ENCODE data around the gene CTNNA1.
A peak's percentile ranks its signal among the peaks of the same experiment; 100 is the strongest.

The CTNNA1 gene

DNA sequence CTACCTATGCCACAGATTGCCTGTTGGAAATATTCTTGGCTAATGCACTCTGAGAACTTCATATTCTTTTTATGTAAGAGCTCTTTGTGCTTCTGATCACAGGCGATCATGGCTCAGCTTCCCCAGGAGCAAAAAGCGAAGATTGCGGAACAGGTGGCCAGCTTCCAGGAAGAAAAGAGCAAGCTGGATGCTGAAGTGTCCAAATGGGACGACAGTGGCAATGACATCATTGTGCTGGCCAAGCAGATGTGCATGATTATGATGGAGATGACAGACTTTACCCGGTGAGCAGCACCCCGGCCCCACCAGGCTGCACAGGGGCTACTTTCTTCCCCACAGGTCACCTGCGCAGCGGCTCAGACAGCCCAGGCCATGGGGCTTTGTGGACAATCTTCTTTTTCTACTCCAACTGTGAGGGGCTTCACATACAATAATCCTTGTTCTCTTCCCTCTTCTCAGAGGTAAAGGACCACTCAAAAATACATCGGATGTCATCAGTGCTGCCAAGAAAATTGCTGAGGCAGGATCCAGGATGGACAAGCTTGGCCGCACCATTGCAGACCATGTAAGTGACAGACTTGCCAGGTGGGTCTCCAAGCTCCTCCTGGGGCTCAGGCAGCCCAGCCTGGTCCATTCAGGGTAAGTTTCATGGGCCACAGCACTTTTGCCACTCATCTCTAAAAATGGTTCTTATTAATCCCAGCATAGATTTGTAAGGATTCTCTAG, 177.3 kb downstream of the CTNNA1 start:
- Histone ChIP-seq H3K9ac (ENCODE audit: low read length in 2 of 2) (no peak overlapping the region), H3K27ac (ENCODE audit: low read length) (no peak overlapping the region), H3K9me3 (ENCODE audit: control insufficient read depth in 2 of 2, low read length in 2 of 2) (no peaks in the 10 kb centered on the region), H3K27me3 (ENCODE audit: control insufficient read depth in 1 of 2, insufficient read depth in 2 of 2, low read length in 2 of 2) (no peaks in the 10 kb centered on the region), H3K4me1 (ENCODE audit: control insufficient read depth, insufficient read depth, low read length) (peaks cover 11% of the 10 kb centered on the region), H3K36me3 (ENCODE audit: control insufficient read depth in 2 of 2, insufficient read depth in 2 of 2, low read length in 2 of 2) (peaks cover 60 to 77% of the 10 kb centered on the region in 2 donors), H3K4me3 (ENCODE audit: low read length in 2 of 2) (no peak overlapping the region)

DNA sequence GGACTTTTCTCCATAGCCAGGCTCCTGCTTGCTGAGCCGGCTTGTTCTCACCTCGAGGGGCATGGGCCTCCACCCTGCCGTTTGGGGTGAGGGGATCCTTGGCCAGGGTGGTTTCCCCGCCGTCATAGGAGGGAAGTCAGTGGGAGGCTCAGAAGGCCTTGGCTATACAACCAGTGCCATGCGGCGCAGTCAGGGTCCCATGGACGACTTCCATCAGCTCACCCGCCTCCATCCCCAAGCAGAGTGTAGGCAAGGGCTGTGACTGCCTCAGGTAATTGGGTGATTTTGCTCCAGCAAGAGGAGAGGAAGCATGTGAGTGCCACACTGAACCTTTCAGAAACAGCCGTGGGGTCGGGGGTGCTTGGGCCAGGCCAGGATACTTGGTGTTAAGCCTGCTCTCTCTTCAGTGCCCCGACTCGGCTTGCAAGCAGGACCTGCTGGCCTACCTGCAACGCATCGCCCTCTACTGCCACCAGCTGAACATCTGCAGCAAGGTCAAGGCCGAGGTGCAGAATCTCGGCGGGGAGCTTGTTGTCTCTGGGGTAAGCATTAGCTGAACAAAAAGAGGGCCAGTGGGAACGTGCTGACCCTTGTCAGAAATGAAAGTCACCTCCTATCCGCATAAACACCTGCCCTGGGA, 179.1 kb downstream of the CTNNA1 start:
- Histone ChIP-seq H3K4me1 (ENCODE audit: control insufficient read depth, insufficient read depth, low read length) (peaks cover 6% of the 10 kb centered on the region), H3K9ac (ENCODE audit: low read length in 2 of 2) (no peak overlapping the region), H3K27ac (ENCODE audit: low read length) (no peak overlapping the region), H3K36me3 (ENCODE audit: control insufficient read depth in 2 of 2, insufficient read depth in 2 of 2, low read length in 2 of 2) (peaks cover 44 to 66% of the 10 kb centered on the region in 2 donors), H3K4me3 (ENCODE audit: low read length in 2 of 2) (no peak overlapping the region), H3K9me3 (ENCODE audit: control insufficient read depth in 2 of 2, low read length in 2 of 2) (no peaks in the 10 kb centered on the region), H3K27me3 (ENCODE audit: control insufficient read depth in 1 of 2, insufficient read depth in 2 of 2, low read length in 2 of 2) (no peaks in the 10 kb centered on the region)

DNA sequence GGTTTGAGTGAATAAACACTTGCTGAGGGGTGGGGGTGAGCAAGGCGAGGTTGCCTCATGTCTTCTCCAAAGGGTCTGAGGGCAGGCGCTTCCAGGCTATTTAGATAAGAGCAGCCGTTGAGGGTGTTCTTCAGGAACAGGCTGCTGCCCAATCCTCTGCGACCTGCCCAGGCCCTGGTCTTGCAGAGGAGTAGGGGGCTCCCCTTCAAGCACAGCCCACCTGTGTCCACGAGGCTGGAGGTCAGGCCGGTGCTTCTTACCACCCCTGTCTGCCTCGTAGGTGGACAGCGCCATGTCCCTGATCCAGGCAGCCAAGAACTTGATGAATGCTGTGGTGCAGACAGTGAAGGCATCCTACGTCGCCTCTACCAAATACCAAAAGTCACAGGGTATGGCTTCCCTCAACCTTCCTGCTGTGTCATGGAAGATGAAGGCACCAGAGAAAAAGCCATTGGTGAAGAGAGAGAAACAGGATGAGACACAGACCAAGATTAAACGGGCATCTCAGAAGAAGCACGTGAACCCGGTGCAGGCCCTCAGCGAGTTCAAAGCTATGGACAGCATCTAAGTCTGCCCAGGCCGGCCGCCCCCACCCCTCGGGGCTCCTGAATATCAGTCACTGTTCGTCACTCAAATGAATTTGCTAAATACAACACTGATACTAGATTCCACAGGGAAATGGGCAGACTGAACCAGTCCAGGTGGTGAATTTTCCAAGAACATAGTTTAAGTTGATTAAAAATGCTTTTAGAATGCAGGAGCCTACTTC, 180.5 kb downstream of the CTNNA1 start:
- no peak overlapping the region for H3K9ac ChIP-seq (ENCODE audit: low read length in 2 of 2)
- no peaks in the 10 kb centered on the region for H3K27me3 ChIP-seq (ENCODE audit: control insufficient read depth in 1 of 2, insufficient read depth in 2 of 2, low read length in 2 of 2)
- peaks cover 44 to 66% of the 10 kb centered on the region in 2 donors for H3K36me3 ChIP-seq (ENCODE audit: control insufficient read depth in 2 of 2, insufficient read depth in 2 of 2, low read length in 2 of 2)
- no peaks in the 10 kb centered on the region for H3K4me1 ChIP-seq (ENCODE audit: control insufficient read depth, insufficient read depth, low read length)
- H3K9me3 ChIP-seq (ENCODE audit: control insufficient read depth in 2 of 2, low read length in 2 of 2), result no peaks in the 10 kb centered on the region
- H3K4me3 ChIP-seq (ENCODE audit: low read length in 2 of 2), result no peak overlapping the region
- no peak overlapping the region for H3K27ac ChIP-seq (ENCODE audit: low read length)

DNA sequence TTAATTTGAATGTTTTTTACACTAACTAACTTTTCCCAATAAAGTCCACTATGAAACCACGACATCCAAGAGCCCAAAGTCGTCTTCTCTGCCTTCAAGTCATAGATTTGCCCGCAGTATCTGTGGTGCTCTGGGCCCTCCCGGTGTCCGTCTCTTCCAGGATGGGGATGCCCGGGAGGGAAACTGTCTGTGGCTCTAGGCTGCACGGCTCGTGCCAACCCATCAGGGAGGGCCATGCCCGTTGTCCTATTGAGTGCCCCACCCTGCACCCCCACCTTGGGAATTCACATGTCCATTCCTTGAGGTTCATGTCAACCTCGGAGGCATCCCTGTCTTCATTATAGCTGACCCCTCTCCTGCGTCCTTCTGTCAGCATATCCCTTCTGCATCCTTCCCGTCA, 181.7 kb downstream of the CTNNA1 start:
- H3K4me3 ChIP-seq (ENCODE audit: low read length in 2 of 2), result no peak overlapping the region
- no peak overlapping the region for H3K9ac ChIP-seq (ENCODE audit: low read length in 2 of 2)
- H3K36me3 ChIP-seq (ENCODE audit: control insufficient read depth in 2 of 2, insufficient read depth in 2 of 2, low read length in 2 of 2), result peaks cover 34 to 57% of the 10 kb centered on the region in 2 donors
- no peak overlapping the region for H3K27ac ChIP-seq (ENCODE audit: low read length)
- H3K27me3 ChIP-seq (ENCODE audit: control insufficient read depth in 1 of 2, insufficient read depth in 2 of 2, low read length in 2 of 2), result no peaks in the 10 kb centered on the region
- H3K9me3 ChIP-seq (ENCODE audit: control insufficient read depth in 2 of 2, low read length in 2 of 2), result no peaks in the 10 kb centered on the region
- H3K4me1 ChIP-seq (ENCODE audit: control insufficient read depth, insufficient read depth, low read length), result no peaks in the 10 kb centered on the region

DNA sequence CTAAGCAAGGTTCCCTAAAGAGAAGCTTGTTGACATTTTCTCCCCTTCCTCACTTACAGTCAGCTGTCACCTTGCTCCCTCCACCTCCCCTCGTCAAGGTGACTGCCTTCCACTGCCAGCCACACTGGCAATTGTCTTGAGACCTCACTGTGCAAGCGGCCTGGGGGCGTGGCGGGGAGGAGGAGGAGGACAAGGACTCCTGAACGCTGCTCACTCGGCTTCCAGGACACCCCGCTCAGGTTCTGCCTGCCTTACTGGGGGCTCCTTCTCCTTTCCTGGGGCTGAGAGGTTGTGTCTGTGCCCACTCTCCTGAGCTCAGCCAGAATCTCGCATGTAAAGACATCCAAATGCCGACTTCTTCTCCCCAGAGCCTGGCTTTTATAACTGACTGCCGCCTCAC, 182.2 kb downstream of the CTNNA1 start:
- Histone ChIP-seq H3K4me1 (ENCODE audit: control insufficient read depth, insufficient read depth, low read length) (no peaks in the 10 kb centered on the region), H3K36me3 (ENCODE audit: control insufficient read depth in 2 of 2, insufficient read depth in 2 of 2, low read length in 2 of 2) (peaks cover 34 to 52% of the 10 kb centered on the region in 2 donors), H3K9me3 (ENCODE audit: control insufficient read depth in 2 of 2, low read length in 2 of 2) (no peaks in the 10 kb centered on the region), H3K4me3 (ENCODE audit: low read length in 2 of 2) (no peak overlapping the region), H3K27ac (ENCODE audit: low read length) (no peak overlapping the region), H3K9ac (ENCODE audit: low read length in 2 of 2) (no peak overlapping the region), H3K27me3 (ENCODE audit: control insufficient read depth in 1 of 2, insufficient read depth in 2 of 2, low read length in 2 of 2) (no peaks in the 10 kb centered on the region)

DNA sequence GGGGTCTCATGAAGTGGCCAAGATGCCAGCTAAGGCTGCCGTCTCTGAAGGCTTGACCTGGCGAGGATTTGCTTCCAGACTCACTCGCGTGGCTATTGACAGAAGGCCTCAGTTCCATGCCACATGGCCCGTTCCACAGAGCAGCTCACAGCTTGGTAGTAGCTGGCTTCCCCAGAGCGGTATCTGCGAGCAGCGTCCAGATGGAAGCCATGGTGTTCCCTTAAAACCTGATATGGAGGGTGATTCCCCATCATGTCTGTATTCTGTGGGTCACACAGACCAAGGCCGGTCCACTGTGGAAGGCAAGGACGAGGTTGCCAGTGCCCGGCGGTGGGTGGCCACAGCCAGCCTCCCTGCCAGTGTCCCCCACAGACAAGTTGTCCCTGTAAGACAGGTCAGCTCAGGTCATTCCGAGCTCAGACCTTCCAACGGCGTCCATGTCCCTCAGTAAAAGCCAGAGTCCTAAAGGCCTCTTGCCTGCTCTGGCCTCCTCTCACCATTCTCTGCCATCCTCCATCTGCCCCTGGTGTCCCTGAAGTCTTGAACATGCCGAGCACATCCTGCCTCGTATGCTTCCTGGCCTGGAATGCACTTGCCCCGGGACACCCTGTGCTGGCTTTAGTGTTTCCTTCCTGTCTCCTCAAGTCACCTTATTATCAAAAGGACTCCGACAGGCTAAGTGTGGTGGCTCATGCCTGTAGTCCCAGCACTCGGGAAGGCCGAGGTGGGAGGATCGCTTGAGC, 183.2 kb downstream of the CTNNA1 start:
- Histone ChIP-seq H3K27me3 (ENCODE audit: control insufficient read depth in 1 of 2, insufficient read depth in 2 of 2, low read length in 2 of 2) (no peaks in the 10 kb centered on the region), H3K9ac (ENCODE audit: low read length in 2 of 2) (no peak overlapping the region), H3K9me3 (ENCODE audit: control insufficient read depth in 2 of 2, low read length in 2 of 2) (no peaks in the 10 kb centered on the region), H3K36me3 (ENCODE audit: control insufficient read depth in 2 of 2, insufficient read depth in 2 of 2, low read length in 2 of 2) (peaks cover 26 to 43% of the 10 kb centered on the region in 2 donors), H3K4me1 (ENCODE audit: control insufficient read depth, insufficient read depth, low read length) (no peaks in the 10 kb centered on the region), H3K27ac (ENCODE audit: low read length) (peak overlapping the region; percentile 18), H3K4me3 (ENCODE audit: low read length in 2 of 2) (no peak overlapping the region)

DNA sequence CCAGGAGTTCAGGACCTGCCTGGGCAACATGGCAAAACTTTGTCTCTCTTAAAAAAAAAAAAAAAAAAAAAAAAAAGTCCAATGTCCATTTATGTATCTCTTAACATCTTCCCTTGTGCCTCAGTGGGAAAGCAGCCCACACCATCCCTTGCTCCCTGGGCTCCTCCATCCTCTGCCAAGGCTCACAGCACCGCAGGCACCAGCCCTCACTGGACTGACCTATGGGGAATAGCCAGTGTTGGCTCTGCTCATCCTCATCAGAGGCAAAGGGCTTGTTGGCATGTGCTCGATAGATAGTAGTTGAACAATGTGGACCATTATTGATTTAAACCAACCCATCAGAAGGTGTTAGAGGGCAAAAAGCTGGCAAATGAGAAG, 183.7 kb downstream of the CTNNA1 start:
- Histone ChIP-seq H3K36me3 (ENCODE audit: control insufficient read depth in 2 of 2, insufficient read depth in 2 of 2, low read length in 2 of 2) (peaks cover 21 to 37% of the 10 kb centered on the region in 2 donors), H3K9ac (ENCODE audit: low read length in 2 of 2) (no peak overlapping the region), H3K9me3 (ENCODE audit: control insufficient read depth in 2 of 2, low read length in 2 of 2) (no peaks in the 10 kb centered on the region), H3K27ac (ENCODE audit: low read length) (no peak overlapping the region), H3K4me3 (ENCODE audit: low read length in 2 of 2) (no peak overlapping the region), H3K4me1 (ENCODE audit: control insufficient read depth, insufficient read depth, low read length) (no peaks in the 10 kb centered on the region), H3K27me3 (ENCODE audit: control insufficient read depth in 1 of 2, insufficient read depth in 2 of 2, low read length in 2 of 2) (no peaks in the 10 kb centered on the region)

DNA sequence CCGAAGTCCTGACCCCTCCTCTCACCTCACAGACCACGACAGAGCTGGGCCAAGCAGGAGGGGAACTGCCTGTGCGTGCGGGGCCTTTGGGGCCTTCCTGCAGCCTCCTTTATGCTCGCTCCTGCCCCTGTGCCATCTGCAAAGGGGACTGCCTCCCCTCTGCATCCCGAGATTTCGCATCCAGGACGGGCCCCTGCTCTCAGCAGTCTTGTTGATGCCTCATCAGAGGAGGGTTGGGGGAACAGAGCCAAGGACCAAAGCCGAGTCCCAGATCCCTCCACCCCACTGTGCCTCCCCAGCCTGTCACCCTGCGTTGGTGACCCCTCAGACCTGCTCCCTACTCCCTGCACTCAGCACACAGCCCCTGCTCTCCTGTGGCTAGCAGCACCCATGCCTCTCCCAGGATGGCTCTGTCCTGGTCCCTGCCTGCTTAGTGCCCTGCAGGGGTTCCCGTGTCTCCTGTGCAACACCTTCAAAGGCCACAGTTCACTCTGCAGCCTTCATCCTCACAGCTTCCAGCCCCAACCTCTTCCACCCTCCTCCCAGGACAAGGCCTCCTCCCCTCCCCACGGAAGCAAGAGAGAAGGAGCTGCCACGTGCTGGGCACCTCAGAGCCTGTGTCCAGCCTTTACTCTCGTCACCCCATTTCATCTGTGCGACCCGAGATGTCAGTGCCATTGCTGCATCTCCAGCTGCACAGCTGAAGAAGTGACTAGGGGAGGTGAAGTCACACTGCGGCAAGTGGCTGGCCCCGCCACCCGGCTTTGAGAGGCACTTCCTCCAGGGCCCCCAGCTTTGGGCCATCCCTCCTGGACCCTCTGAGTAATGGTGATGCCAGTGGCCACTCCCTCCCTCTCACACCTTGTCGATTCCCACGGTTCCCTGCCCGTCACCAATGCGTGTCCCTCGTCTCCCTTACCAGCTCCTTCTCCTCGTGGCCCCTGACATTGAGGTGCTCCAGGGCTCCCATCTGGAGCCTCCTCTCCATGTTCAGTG, 184.5 kb downstream of the CTNNA1 start:
- Histone ChIP-seq H3K27ac (ENCODE audit: low read length) (no peak overlapping the region), H3K9ac (ENCODE audit: low read length in 2 of 2) (no peak overlapping the region), H3K4me1 (ENCODE audit: control insufficient read depth, insufficient read depth, low read length) (no peaks in the 10 kb centered on the region), H3K36me3 (ENCODE audit: control insufficient read depth in 2 of 2, insufficient read depth in 2 of 2, low read length in 2 of 2) (peaks cover 14 to 30% of the 10 kb centered on the region in 2 donors), H3K9me3 (ENCODE audit: control insufficient read depth in 2 of 2, low read length in 2 of 2) (no peaks in the 10 kb centered on the region), H3K27me3 (ENCODE audit: control insufficient read depth in 1 of 2, insufficient read depth in 2 of 2, low read length in 2 of 2) (no peaks in the 10 kb centered on the region), H3K4me3 (ENCODE audit: low read length in 2 of 2) (no peak overlapping the region)

DNA sequence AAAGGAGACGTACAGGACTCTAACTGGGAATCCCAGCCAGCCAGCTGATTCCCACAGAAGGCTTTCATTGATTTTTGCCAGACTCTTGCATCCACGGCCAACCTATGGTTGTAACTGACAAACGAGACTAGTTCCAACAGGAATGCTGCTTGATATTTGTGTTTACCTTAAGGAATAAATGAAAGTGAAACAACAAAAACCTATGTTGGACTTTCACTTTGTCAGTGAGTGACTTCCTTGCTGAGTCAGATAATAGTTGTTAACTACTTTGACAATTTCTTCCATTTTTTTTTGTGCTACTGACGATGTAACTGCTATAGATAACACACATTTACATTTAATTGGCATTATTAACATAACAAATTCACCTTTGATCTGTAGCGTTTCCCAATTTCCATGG, 185.3 kb downstream of the CTNNA1 start:
- no peaks in the 10 kb centered on the region for H3K4me1 ChIP-seq (ENCODE audit: control insufficient read depth, insufficient read depth, low read length)
- no peak overlapping the region for H3K9ac ChIP-seq (ENCODE audit: low read length in 2 of 2)
- H3K27me3 ChIP-seq (ENCODE audit: control insufficient read depth in 1 of 2, insufficient read depth in 2 of 2, low read length in 2 of 2), result no peaks in the 10 kb centered on the region
- no peaks in the 10 kb centered on the region for H3K9me3 ChIP-seq (ENCODE audit: control insufficient read depth in 2 of 2, low read length in 2 of 2)
- H3K27ac ChIP-seq (ENCODE audit: low read length), result no peak overlapping the region
- H3K36me3 ChIP-seq (ENCODE audit: control insufficient read depth in 2 of 2, insufficient read depth in 2 of 2, low read length in 2 of 2), result peaks cover 10 to 22% of the 10 kb centered on the region in 2 donors
- no peak overlapping the region for H3K4me3 ChIP-seq (ENCODE audit: low read length in 2 of 2)

Measured in stomach smooth muscle (tissue), 2 donors.